GM12865 (cell line): ENCODE results near the gene GNG4.

ENCODE experiments used
- DNase-seq: peaks from one replicate; pipeline ENCODE4 v3.0.0; 2010; ENCODE audit warnings: low read depth
- H3K4me3 ChIP-seq: 2 replicates; pipeline ENCODE4 v1.5.1; 2011; ENCODE audit warnings: mild to moderate bottlenecking, low read depth, low read length, control low read depth
- TF ChIP-seq, protein P1 (sequence below): IDR thresholded peaks from 2 replicates; pipeline ENCODE4 v1.5.1; 2011; ENCODE audit warnings: low read length, control low read depth, low read depth, inconsistent platforms; ENCODE audit not compliant: insufficient read depth; ENCODE audit errors: missing control alignments

Gene GNG4

DNA sequence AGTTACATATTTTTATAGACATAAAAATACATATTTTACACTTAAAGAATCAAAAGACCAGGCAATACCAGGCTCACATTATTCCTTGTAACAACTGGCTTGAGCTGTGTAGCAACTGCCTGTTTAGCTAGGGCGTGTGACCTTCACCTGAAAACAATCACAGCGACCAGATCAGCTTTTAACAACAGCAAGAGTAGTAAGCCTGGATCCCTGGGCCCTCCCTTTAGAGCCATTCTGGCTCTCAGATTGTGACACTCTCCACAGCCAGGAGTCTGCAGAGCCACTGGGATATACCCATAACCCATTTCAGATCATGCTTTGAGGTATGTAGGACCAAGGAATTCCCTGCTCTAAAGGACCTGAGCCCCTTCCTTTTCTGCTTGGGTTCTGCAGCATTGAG is 29.4 kb upstream of the GNG4 start:
- TF ChIP-seq, protein P1, sequence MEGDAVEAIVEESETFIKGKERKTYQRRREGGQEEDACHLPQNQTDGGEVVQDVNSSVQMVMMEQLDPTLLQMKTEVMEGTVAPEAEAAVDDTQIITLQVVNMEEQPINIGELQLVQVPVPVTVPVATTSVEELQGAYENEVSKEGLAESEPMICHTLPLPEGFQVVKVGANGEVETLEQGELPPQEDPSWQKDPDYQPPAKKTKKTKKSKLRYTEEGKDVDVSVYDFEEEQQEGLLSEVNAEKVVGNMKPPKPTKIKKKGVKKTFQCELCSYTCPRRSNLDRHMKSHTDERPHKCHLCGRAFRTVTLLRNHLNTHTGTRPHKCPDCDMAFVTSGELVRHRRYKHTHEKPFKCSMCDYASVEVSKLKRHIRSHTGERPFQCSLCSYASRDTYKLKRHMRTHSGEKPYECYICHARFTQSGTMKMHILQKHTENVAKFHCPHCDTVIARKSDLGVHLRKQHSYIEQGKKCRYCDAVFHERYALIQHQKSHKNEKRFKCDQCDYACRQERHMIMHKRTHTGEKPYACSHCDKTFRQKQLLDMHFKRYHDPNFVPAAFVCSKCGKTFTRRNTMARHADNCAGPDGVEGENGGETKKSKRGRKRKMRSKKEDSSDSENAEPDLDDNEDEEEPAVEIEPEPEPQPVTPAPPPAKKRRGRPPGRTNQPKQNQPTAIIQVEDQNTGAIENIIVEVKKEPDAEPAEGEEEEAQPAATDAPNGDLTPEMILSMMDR, result no peak
- DNase-seq, result no peak

DNA sequence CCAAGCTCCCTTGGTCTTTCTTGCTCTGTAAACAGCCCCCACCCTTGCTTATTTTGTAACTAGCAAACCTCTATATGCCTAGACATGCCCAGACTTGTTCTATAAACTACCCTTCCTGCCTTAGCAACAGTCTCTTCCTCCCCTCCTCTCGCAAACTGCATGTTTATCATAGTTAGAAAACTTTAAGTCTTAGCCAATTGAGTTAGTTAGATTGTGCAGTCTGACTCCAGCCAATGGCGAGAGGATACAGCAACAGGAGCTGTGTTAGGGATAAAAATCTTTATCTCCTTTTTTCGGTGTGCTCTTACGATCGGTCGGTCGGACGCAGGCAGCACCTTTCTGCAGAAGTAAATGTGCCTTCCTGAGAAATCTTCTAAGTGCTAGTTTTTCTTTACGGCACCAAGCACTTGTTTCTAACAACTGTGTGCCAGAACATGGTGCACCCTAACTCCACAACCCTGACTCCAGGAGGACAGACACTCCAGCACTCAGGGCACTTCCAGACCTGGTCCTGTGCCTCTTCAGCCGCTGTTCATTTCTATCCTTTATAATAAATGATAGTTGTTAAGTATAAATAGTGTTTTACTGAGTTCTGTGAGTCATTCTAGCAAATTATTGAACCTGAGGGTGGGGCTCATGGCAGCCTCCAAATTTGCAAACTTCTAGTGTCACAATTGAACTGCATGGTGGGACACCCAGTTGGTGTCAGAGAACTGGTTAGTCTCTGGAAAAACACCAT is 25.7 kb upstream of the GNG4 start:
- no peak for DNase-seq
- TF ChIP-seq, protein P1, result no peak
- no peak overlapping the region for H3K4me3 ChIP-seq

More for the DNA sequence above, 29.4 kb upstream of the GNG4 start:
- no peak overlapping the region for H3K4me3 ChIP-seq

DNA sequence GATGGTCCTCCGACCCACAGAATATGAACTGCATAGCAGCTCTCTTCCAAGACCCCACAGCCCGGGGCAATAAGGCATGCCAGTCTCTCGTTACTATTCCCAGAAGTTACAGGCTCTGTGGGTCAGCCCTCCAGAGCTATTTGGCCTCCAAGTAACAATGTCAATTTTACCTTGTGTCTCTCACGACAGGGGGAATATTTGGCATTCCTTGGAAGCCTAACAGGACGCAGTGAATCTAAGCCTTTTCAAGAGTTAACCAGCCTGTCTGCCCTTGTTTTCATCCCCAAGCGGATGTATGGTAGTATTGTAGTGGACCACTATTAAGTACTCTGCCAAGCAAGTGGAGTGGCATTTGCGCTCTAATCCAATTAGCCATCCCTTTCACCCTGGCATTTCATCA is 24.4 kb upstream of the GNG4 start:
- no peak for DNase-seq
- TF ChIP-seq, protein P1, result no peak
- no peak overlapping the region for H3K4me3 ChIP-seq

DNA sequence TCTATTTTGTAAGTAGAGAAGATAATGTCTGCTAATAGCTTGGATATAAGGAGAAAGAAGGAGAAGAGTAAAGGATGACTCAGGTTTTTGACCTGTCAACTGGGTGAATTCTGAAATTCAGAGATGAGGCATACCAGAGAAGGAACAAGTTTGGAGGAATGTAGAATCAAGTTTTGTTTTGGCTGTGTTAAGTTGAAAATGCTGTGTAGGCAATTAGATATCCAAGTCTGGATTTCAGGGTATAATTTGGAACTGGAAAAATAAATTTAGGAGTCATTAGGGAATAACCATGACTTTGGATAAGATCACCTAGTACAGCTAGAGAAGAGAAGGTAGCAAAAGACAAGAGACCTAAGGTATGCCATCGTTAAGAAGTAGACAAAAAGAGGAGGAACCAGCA is 22.4 kb upstream of the GNG4 start:
- TF ChIP-seq, protein P1, result no peak
- no peak overlapping the region for H3K4me3 ChIP-seq
- DNase-seq, result no peak

DNA sequence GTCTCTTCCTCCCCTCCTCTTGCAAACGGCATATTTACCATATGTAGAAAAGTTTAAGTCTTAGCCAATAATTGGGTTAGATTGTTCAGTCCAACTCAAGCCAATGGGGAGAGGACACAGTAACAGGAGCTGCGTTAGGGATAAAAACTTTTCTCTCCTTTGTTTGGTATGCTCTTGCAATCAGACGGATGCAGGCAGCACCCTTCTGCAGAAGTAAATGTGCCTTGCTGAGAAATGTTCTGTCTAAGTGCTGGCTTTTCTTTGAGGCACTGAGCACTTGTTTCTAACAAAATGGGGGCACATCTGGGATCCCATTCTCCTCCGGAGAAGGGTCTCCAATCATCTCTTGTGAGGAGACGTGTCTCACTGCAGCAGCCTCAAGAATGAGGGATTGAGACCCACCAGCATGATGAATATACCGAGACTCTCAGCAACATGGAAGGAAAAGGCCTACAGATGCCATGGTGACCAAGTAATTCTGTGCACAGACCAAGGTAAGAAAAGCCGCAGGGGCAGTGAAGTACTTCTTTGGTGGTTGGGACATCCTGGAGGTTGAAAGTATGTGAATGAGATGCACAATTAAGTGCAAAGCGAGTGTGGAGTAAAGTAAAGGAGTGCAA is 20.7 kb upstream of the GNG4 start:
- H3K4me3 ChIP-seq, result no peak overlapping the region
- TF ChIP-seq, protein P1, result no peak
- no peak for DNase-seq

DNA sequence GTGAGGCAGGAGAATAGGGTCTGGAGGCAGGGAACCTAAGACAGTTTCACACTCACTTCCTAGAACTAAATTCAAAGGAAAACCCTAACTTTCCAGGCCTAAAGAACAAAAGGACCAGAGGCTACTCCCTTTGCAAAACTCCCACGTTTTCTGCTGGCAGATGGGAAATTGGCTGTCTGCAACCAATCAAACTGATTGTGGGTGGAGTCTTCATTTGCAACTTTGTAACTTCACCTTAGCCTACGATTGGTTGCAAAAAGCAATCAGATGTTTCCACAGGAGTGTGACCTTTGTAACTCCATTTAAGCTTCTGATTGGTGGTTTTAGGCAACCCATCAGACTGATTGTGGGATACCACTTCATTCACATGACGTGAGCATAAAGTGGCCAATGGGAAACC is 19.7 kb upstream of the GNG4 start:
- TF ChIP-seq, protein P1, result no peak
- no peak overlapping the region for H3K4me3 ChIP-seq
- DNase-seq, result no peak
